ENCODE measurements around the gene CD9.

Gene CD9

GRCh38 chr12:6225630-6226001, 25.4 kb downstream of the CD9 start:
- no peak overlapping the region for H3K4me3 ChIP-seq (replicated peaks; ENCODE audit: insufficient read depth, low read length)
- H3K27me3 ChIP-seq (ENCODE audit: insufficient read depth, poor library complexity, severe bottlenecking): no peaks in the 10 kb centered on the region
- H3K27ac ChIP-seq (replicated peaks): no peak overlapping the region
- DNase-seq (ENCODE audit: low read depth in 1 of 2, low spot score in 1 of 2): no peak
- TF ChIP-seq SPI1 (IDR thresholded peaks at IDR 0.05; ENCODE audit: borderline replicate concordance, low read depth): no peak
- TF ChIP-seq POLR2AphosphoS5 (IDR thresholded peaks at IDR 0.05; ENCODE audit: low read depth): no peak
- no peak for TF ChIP-seq CTCF (IDR thresholded peaks at IDR 0.05; ENCODE audit: insufficient read depth, low read length)
- TF ChIP-seq REST (IDR thresholded peaks at IDR 0.05; ENCODE audit: insufficient replicate concordance, low read depth): no peak
- no peak for TF ChIP-seq GABPA (IDR thresholded peaks at IDR 0.05; ENCODE audit: low read depth)

GRCh38 chr12:6226002-6226678, 25.9 kb downstream of the CD9 start:
- no peak overlapping the region for H3K27ac ChIP-seq (replicated peaks)
- TF ChIP-seq GABPA (IDR thresholded peaks at IDR 0.05; ENCODE audit: low read depth) (no peak), CTCF (IDR thresholded peaks at IDR 0.05; ENCODE audit: insufficient read depth, low read length) (no peak), REST (IDR thresholded peaks at IDR 0.05; ENCODE audit: insufficient replicate concordance, low read depth) (no peak), SPI1 (IDR thresholded peaks at IDR 0.05; ENCODE audit: borderline replicate concordance, low read depth) (no peak), POLR2AphosphoS5 (IDR thresholded peaks at IDR 0.05; ENCODE audit: low read depth) (no peak)
- H3K27me3 ChIP-seq (ENCODE audit: insufficient read depth, poor library complexity, severe bottlenecking): no peaks in the 10 kb centered on the region
- DNase-seq (ENCODE audit: low read depth in 1 of 2, low spot score in 1 of 2): peak in 1 of 2 experiments; percentile 44
- no peak overlapping the region for H3K4me3 ChIP-seq (replicated peaks; ENCODE audit: insufficient read depth, low read length)

- TF ChIP-seq REST (IDR thresholded peaks at IDR 0.05; ENCODE audit: insufficient replicate concordance, low read depth) (no peak), POLR2AphosphoS5 (IDR thresholded peaks at IDR 0.05; ENCODE audit: low read depth) (no peak), SPI1 (IDR thresholded peaks at IDR 0.05; ENCODE audit: borderline replicate concordance, low read depth) (no peak), CTCF (IDR thresholded peaks at IDR 0.05; ENCODE audit: insufficient read depth, low read length) (no peak), GABPA (IDR thresholded peaks at IDR 0.05; ENCODE audit: low read depth) (no peak)
- DNase-seq (ENCODE audit: low read depth in 1 of 2, low spot score in 1 of 2): no peak
- Histone ChIP-seq H3K4me3 (replicated peaks; ENCODE audit: insufficient read depth, low read length) (no peak overlapping the region), H3K27ac (replicated peaks) (no peak overlapping the region), H3K27me3 (ENCODE audit: insufficient read depth, poor library complexity, severe bottlenecking) (no peaks in the 10 kb centered on the region)
Measured at GRCh38 chr12:6226679-6227051, 26.5 kb downstream of the CD9 start.

Data from HL-60 (cell line).